ES-I3 (cell line): ENCODE results near the gene INKA1.
"Not testable (repeated sequence)": the region's sequence is repeated elsewhere in the genome, so short reads cannot be mapped to it uniquely, and the experiment has no call there.

Source experiments
- H3K36me3 ChIP-seq: 2 replicates; pipeline ENCODE4 v1.6.1; 2013; ENCODE audit warnings: mild to moderate bottlenecking, low read length, control low read depth, moderate library complexity; ENCODE audit not compliant: insufficient read depth
- H3K4me1 ChIP-seq: 2 replicates; pipeline ENCODE4 v1.6.1; 2013; ENCODE audit warnings: mild to moderate bottlenecking, control low read depth, low read length; ENCODE audit not compliant: insufficient read depth
- H3K9ac ChIP-seq: 2 replicates; pipeline ENCODE4 v1.6.1; 2013; ENCODE audit warnings: low read depth, mild to moderate bottlenecking, low read length, moderate library complexity
- H3K9me3 ChIP-seq: 2 replicates; pipeline ENCODE4 v1.6.1; 2013; ENCODE audit warnings: mild to moderate bottlenecking, low read length, moderate library complexity; ENCODE audit not compliant: control insufficient read depth, insufficient read depth

Gene INKA1

DNA sequence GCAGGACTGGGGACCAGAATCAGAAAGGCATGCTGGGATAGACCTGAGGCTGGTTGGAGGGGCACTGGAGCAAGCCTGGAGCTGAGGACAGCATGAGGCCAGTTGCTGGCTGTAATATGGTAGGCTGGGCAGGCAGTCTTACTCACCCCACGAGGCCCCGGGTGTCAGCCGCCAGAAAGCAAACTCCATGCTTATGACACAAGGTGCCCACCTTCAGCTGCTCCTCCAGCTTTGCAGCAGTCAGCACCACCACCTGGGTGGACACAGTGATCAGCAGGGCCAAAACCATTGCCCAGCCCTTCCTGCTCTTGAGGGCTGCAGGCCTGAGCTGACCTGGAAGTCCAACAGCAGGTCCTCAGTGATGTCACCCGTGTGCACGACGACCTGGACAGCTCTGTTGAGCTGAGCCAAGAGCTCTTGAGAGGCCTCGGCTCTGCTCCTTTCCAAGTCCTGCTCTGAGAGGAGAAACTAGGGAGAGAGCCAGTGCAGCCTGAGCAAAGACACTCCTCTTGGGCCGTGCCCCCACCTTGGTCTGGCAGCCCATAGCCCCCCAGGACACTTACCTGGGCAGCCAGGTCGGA is 9.9 kb downstream of the INKA1 start:
- no peaks in the 10 kb centered on the region for H3K4me1 ChIP-seq
- no peaks in the 10 kb centered on the region for H3K36me3 ChIP-seq
- H3K9ac ChIP-seq, result no peak overlapping the region
- H3K9me3 ChIP-seq, result no peaks in the 10 kb centered on the region

DNA sequence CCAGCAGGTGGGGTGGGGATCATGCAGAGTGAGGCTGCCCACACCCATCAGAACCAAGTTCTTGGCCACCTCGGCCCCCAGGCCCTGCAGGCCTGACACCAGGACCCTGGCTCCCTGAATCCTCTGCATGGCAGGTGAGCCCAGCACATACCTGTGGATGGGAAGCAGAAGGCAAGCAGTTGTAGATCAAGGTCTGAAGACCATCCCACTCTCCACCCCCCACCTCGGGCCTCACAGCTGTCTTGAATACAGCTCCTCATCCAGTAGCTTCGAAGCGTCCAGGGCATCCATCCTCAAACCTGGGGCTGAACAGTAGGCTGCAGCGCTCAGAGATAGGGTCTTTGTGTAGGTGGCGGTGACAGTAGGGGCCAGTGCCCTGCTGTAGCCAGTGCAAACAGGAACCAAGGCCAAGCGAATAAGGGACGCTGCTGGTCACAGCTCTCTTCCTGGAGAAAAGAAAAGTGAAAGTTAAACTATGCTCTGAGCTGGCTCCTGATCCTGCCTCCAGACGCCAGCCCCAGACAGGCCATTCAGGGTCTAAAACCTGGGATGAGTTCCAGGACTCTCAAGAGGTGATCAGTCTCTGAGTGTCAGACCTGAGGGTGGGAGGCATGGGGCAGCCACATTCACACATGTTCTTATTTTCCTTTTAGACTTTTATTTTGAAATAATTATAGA is 10.6 kb downstream of the INKA1 start, which contains the start of gene UBA7:
Gene UBA7, minus strand, starts transcription at position 457 of the 678 bp plus-strand sequence. Its CDS starts 166 bp downstream, at position 291.
- no peak within 1 kb of the TSS for H3K9ac ChIP-seq
- H3K4me1 ChIP-seq, result no peaks in the 10 kb centered on the region

DNA sequence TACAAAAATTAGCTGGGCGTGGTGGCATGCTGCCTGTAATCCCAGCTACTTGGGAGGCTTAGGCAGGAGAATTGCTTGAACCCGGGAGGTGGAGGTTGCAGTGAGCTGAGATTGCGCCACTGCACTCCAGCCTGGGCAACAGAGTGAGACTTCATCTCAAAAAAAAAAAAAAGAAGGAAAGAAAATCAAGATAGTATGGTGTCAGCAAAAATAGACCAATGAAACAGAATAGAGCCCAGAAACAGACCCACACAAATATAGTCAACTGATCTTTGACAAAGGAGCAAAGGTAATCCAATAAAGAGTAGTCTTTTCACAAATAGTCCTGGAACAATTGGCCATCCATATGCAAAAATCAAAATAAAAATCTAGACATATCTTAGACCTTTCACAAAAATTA is 20.1 kb downstream of the INKA1 start:
- not testable (repeated sequence) for H3K9me3 ChIP-seq, H3K9ac ChIP-seq, H3K36me3 ChIP-seq, H3K4me1 ChIP-seq

More for the DNA sequence above, 10.6 kb downstream of the INKA1 start, which contains the start of gene UBA7:
- H3K9me3 ChIP-seq, result no peaks in the 10 kb centered on the region
- H3K36me3 ChIP-seq, result no peaks in the 10 kb centered on the region

DNA sequence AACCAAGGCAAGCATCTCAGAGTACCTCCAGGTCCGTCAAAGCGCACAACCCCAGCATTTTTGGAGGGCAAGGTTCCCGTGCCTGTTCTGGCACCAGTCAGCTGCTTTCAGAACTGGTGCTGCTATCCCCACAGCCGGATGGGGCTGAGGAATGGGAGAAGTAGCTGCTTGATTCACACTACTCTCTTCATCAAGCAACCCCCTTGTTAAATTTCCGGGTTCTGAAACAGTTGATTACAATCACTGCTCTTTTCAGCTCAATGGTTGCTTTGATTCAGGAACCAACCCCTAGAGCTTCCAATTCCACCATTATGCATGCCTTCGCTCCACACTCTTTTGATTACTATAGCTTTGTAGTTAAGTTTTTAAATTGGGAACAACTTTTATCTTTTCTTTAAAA is 23.0 kb downstream of the INKA1 start:
- H3K9ac ChIP-seq, result no peak overlapping the region
- H3K4me1 ChIP-seq, result no peaks in the 10 kb centered on the region
- H3K36me3 ChIP-seq, result peaks cover 8% of the 10 kb centered on the region
- H3K9me3 ChIP-seq, result no peaks in the 10 kb centered on the region

DNA sequence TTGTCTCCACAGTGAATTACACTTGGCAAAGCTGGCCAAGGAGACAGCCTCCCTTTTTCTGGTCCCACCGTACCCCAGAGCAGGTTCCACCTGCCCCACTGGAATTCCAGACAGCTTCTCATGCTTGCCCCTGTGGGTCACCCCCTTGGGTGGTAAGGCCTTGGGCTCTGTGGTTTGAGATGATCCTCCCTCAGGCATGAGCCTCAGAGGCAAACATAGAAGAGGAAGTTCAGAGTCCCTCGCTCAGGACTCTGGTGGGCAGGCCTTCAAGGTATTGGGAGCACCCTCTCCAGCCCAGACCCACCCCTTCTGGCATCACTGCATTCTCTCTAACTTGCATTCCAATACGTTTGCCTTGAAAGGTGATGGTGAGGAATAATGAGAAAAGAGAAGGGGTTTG is 28.3 kb downstream of the INKA1 start:
- H3K36me3 ChIP-seq, result peaks cover 22% of the 10 kb centered on the region
- no peaks in the 10 kb centered on the region for H3K9me3 ChIP-seq

DNA sequence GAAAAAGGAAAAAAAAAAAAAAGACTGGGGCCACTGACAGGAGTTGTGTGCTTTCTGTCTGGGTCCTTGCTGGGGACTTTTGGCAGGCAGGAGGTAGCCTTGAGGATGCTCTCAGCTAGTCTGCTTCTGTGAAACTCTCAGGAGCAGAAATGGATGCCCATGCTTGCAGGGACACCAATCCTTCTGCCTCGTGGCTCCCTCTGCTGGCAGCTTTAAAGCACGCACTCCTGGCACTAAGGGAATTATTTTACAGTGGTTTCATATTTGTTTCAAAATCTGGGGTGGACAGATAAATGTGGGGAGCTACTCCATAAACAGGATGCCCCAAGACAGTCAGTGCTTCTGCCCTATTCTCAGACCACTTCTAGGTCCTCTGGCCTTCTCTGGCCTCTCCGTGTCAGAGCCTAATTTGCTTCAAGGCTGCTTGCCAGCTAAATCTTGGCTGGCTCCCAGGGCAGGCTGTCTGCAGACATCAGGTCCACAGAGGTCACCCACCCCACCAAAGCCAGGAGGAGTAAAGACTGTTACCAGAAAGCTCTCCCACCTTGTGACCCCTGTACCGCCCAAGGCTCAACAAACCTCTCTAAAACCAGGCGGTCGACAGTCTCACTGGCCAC is 36.2 kb downstream of the INKA1 start:
- Histone ChIP-seq H3K9me3 (no peaks in the 10 kb centered on the region), H3K4me1 (no peaks in the 10 kb centered on the region), H3K9ac (no peak overlapping the region), H3K36me3 (peaks cover 17% of the 10 kb centered on the region; the same call in 1 of the 2 replicates)

More for the DNA sequence above, 28.3 kb downstream of the INKA1 start:
- Histone ChIP-seq H3K9ac (no peak overlapping the region), H3K4me1 (no peaks in the 10 kb centered on the region)

DNA sequence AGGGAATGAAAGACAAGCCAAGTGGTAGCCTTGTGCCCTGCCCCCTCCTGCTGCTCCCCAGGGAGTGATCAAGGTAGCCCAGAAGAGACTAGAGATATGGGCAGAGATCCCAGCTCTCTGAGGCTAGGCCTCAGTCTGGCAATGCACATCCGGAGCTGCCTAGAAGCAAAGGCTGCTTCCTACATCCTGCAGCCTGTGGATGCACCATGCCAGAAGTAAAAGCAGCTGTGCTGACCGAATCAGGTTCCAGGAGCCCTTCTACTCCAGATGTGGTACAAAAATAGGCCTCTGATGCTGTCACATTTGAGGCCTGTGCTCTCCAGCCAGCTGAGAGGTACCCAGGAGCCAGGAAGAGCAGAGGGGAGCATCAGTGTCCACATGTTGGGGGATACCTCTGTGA is 37.3 kb downstream of the INKA1 start:
- Histone ChIP-seq H3K9me3 (no peaks in the 10 kb centered on the region), H3K9ac (no peak overlapping the region), H3K4me1 (no peaks in the 10 kb centered on the region), H3K36me3 (peaks cover 21% of the 10 kb centered on the region; the same call in 1 of the 2 replicates)

DNA sequence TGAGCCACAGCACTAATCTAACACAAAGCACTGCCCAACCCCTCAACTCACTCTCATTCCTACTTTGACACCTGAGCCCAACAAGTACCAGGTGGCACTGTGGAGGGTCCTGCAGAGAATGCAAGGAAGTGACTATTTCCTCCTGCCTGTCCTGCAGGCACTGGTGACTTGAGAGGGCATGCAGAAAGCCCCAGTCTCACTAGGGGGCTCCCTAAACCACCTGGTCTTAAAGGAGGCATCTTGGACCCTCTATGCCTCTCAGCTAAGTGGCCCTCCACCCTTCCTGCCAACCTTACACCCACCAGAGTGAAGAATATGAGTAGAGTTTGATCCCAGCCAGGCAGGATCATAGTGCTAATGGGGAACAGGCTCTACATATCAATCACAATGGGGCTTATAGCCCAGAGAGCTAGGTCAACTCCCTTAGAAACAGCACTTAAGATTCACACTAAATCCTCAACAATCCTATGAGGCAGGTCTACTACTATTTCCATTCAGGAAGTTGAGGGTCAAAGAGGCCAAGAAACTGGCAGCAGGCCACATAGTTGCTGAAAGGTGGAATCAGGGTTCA is 38.1 kb downstream of the INKA1 start:
- Histone ChIP-seq H3K9ac (no peak overlapping the region), H3K4me1 (no peaks in the 10 kb centered on the region), H3K9me3 (no peaks in the 10 kb centered on the region), H3K36me3 (peaks cover 21% of the 10 kb centered on the region; the same call in 1 of the 2 replicates)

DNA sequence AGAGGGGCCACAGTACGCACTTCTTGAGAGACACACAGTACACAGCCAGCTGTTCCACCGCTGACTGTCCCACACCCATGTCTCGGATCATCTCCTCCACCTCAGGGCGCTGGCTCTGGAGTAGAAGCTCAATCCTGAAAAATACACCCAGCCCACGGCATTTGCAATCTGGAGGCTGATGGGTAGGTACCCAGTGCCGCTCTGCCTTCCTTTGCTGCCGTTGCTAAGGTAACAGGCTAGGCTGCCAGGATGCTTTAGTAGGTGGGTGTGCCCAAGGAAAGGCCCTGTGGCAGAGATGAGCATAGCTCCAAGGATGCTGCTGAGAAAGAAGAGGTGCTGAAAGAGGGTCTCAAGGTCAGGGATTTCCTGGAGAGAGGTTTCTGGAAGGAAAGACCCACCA is 38.7 kb downstream of the INKA1 start:
- Histone ChIP-seq H3K4me1 (no peaks in the 10 kb centered on the region), H3K9me3 (no peaks in the 10 kb centered on the region), H3K9ac (no peak overlapping the region), H3K36me3 (peaks cover 15% of the 10 kb centered on the region; the same call in 1 of the 2 replicates)

DNA sequence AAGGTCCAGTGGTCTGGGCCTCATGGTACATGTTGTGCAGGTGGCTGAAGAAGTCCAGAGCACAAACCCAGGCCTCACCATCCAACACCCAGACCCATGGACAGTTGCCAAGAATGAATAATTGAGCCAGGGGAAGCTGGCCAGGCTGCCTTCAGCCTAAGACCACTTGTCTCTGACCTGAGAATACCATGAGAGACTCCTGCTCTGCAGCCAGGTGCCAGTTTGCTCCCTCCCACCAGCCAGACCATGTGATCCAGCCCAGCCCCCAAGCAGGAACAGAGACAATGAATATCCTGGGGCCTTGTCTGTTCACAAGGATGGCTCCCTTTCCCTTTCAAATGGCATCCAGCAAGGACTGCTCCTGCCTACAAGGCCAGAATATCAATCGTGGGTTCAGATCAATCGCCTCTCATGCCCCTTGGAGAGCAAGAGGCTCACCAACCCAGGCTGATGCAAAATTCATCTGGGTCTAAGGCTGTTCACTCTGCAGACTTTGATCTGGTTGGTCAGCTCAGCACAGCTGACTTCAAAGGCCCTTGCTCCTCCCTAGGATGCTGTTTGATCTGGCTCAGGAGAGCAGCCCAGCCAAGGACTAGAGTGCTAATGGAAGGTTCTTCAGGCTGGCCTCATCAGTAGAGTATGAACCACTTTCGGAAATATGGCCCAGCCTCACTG is 39.9 kb downstream of the INKA1 start:
- H3K36me3 ChIP-seq, result peaks cover 20% of the 10 kb centered on the region
- no peaks in the 10 kb centered on the region for H3K9me3 ChIP-seq
- no peaks in the 10 kb centered on the region for H3K4me1 ChIP-seq
- no peak overlapping the region for H3K9ac ChIP-seq

DNA sequence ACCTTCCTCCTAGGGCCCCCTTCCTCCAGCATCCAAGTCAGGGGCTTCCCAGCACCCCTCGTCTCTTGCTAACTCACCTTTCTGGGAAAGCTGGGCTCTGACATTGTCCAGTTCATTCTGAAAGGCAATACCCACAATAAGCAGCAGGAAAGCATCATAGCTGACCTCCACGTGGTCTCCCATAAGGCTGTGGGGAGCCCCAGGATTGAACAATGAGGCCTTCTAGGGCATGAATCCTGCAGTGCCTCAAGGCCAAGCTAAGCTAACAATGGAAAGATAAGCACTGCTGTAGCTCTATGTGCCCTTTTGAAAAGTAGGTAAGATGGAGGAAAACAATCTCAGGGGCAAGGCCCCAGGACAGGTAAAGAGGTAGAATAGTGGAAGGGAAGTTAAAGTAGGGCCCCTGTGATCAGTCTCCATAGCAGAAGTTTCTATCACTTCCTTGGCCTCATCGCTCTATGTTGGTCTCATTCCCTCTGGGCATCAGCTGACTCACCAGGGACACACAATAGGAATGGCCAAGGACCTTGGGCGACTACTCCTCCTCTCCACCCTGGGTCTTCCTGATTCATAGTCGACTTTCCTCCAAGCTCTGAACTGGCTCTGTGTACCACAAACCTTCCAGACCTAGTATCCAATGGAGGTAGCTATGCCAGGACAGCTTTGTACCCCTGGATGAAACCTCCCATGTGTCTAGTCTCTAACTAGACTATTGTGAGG is 41.6 kb downstream of the INKA1 start:
- Histone ChIP-seq H3K36me3 (peaks cover 20% of the 10 kb centered on the region), H3K4me1 (no peaks in the 10 kb centered on the region), H3K9ac (no peak overlapping the region), H3K9me3 (no peaks in the 10 kb centered on the region)

DNA sequence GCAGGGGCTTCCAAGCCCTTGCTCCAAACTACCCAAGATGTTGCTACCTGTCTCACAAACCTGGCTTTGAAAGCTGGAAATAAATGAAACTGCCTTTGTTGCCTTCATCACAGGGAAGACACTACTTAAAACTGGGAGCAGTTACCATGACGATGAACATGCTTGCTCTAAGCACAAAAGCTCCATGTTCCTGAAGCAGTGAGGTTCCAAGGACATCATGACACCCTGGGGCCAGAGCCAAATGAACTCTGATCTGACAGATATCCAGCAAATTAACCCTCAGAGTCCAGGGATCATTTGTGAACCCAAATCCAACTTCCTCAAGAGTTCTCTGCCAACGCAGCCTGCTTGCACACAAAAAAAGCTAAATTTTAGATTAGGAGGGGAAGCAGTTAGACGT is 42.6 kb downstream of the INKA1 start:
- H3K4me1 ChIP-seq, result no peaks in the 10 kb centered on the region
- no peaks in the 10 kb centered on the region for H3K9me3 ChIP-seq
- peaks cover 20% of the 10 kb centered on the region for H3K36me3 ChIP-seq
- H3K9ac ChIP-seq, result no peak overlapping the region
